NT2/D1 (cell line): ENCODE measurements around the gene TSC22D1.

Experiments used
- DNase-seq: peaks from one replicate; pipeline ENCODE4 v3.0.0-alpha.2; 2011; ENCODE audit warnings: low read depth, low spot score
- H3K27me3 ChIP-seq: 2 replicates; pipeline ENCODE4 v1.6.0; 2011; ENCODE audit warnings: mild to moderate bottlenecking; ENCODE audit not compliant: insufficient read length, insufficient read depth
- H3K36me3 ChIP-seq: 2 replicates; pipeline ENCODE4 v1.6.1; 2011; ENCODE audit warnings: mild to moderate bottlenecking, low read length, mixed read lengths; ENCODE audit not compliant: insufficient read depth, insufficient read length
- H3K4me1 ChIP-seq: 2 replicates; pipeline ENCODE4 v1.5.1; 2011; ENCODE audit not compliant: insufficient read depth, insufficient read length
- H3K4me3 ChIP-seq: 2 replicates; pipeline ENCODE4 v1.5.1; 2011; ENCODE audit warnings: low read depth; ENCODE audit not compliant: insufficient read length
- H3K9ac ChIP-seq: 2 replicates; pipeline ENCODE4 v1.6.0; 2011; ENCODE audit warnings: low read depth; ENCODE audit not compliant: insufficient read length
- H3K9me3 ChIP-seq: 2 replicates; pipeline ENCODE4 v1.5.1; 2011; ENCODE audit warnings: mild to moderate bottlenecking, low read length; ENCODE audit not compliant: insufficient read depth
- SUZ12 ChIP-seq: IDR thresholded peaks from 2 replicates; pipeline ENCODE4 v1.6.1; 2011; ENCODE audit not compliant: insufficient read length, insufficient read depth; ENCODE audit errors: extremely low read depth
- YY1 ChIP-seq: IDR thresholded peaks from 2 replicates; pipeline ENCODE4 v1.6.1; 2011; ENCODE audit not compliant: insufficient read length, insufficient read depth
- ZNF274 ChIP-seq: IDR thresholded peaks from 2 replicates; pipeline ENCODE4 v1.6.1; 2011; ENCODE audit warnings: mild to moderate bottlenecking, low read depth, low read length

Gene TSC22D1

DNA sequence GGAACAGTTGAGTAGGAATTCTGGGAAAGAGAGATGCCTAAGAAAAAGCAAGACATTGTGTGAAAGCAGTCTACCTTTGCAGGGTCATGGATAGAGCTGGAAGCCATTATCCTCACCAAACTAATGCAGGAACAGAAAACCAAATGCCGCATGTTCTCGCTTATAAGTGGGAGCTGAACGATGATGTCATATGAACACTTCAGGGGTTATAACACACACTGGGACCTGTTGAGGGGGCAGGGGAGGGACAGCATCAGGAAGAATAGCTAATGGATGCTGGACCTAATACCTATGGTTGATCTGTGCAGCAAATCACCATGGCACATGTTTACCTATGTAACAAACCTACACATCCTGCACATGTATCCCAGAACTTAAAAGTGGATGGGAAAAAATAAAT, 69.9 kb downstream of the TSC22D1 start:
- H3K4me3 ChIP-seq = no peak overlapping the region
- DNase-seq = no peak
- no peaks in the 10 kb centered on the region for H3K9me3 ChIP-seq
- H3K4me1 ChIP-seq = no peaks in the 10 kb centered on the region
- H3K9ac ChIP-seq = no peak overlapping the region
- no peaks in the 10 kb centered on the region for H3K27me3 ChIP-seq
- H3K36me3 ChIP-seq = no peaks in the 10 kb centered on the region
- TF ChIP-seq ZNF274 = no peak
- TF ChIP-seq YY1 = no peak
- no peak for TF ChIP-seq SUZ12

DNA sequence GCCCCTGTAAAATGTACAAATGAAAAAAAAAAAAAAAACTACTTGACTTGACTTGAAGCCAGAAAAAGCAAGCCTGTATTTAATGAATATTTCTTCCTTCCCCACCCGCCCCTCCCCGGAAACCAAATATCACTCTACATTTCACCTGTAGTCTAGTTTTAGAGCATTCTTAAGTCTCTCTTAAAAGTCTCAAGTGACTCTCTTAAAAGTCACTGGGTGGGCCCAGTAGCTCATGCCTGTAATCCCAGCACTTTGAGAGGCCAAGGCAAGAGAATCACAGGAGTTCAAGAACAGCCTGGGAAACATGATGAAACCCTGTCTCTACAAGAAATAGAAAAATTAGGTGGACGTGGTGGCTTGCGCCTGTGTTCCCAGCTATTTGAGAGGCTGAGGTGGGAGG, 72.0 kb downstream of the TSC22D1 start:
- Histone ChIP-seq H3K36me3 (no peaks in the 10 kb centered on the region), H3K27me3 (no peaks in the 10 kb centered on the region), H3K4me3 (no peak overlapping the region), H3K9ac (no peak overlapping the region), H3K9me3 (no peaks in the 10 kb centered on the region), H3K4me1 (no peaks in the 10 kb centered on the region)
- TF ChIP-seq ZNF274 = no peak
- DNase-seq = no peak

DNA sequence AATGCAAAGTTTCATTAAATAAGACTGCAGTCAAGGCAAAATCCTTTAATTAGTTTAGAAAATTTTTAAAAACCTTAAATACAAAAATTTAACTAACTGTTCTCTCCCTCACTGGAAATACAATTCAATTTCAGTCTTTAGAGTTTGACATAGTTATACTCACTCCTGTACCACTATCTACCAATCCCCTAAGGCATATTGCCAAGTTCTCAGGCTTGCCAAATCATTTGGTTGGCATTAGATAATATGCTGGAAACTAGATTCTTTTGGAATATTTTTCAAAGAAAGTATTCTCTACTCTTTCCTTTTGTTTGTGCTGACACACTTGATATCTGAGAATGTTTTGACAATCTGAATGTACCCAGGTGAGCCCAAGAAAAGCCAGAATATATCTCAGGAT, 77.2 kb downstream of the TSC22D1 start:
- H3K9me3 ChIP-seq = no peaks in the 10 kb centered on the region
- TF ChIP-seq YY1 (no peak), ZNF274 (no peak), SUZ12 (no peak)
- no peaks in the 10 kb centered on the region for H3K27me3 ChIP-seq
- no peak for DNase-seq
- H3K4me1 ChIP-seq = no peaks in the 10 kb centered on the region
- no peak overlapping the region for H3K9ac ChIP-seq
- no peak overlapping the region for H3K4me3 ChIP-seq
- H3K36me3 ChIP-seq = no peaks in the 10 kb centered on the region

DNA sequence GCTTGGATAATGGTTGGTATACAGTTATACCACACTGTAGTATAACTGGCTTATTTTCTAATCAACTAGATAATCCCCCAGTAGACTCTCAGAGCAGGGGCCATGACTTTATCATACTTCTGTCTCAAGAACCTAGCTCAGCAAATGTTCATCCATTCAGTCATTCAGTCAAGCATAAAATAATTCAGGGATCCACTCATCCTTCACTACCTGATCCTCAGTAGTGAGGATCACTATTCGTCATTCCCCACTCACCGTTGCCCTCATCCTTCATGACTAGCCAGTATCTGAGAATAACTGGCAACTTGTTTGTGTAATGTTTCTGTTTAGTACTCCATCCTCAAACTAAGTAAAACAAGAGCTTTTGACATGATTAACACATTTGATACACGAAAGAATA, 77.6 kb downstream of the TSC22D1 start:
- H3K4me1 ChIP-seq = peaks cover 2% of the 10 kb centered on the region
- H3K4me3 ChIP-seq = no peak overlapping the region
- H3K9me3 ChIP-seq = no peaks in the 10 kb centered on the region
- TF ChIP-seq SUZ12 (no peak), ZNF274 (no peak), YY1 (no peak)
- no peak for DNase-seq
- H3K9ac ChIP-seq = no peak overlapping the region
- no peaks in the 10 kb centered on the region for H3K36me3 ChIP-seq
- H3K27me3 ChIP-seq = no peaks in the 10 kb centered on the region

DNA sequence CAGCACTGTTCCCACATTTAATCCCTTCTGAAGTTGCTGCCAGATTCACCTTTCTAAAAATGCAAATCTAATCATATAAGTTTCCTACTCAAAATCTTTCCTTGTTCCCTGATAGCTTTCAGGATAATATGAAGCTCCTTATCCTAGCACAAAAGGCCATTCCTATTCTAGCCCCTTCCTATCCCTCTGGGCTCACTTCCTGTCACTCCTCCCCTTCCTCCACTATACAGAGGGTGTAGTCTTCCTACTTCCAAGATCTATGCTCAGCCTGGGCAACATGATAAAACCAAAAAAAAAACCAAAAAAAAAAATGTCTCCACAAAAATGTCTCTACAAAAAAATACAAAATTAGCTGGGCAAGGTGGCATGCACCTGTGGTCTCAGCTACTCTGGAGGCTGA, 78.3 kb downstream of the TSC22D1 start:
- peaks cover 2% of the 10 kb centered on the region for H3K4me1 ChIP-seq
- H3K4me3 ChIP-seq = no peak overlapping the region
- H3K9ac ChIP-seq = no peak overlapping the region
- H3K27me3 ChIP-seq = no peaks in the 10 kb centered on the region
- DNase-seq = no peak
- H3K9me3 ChIP-seq = no peaks in the 10 kb centered on the region
- TF ChIP-seq YY1 (no peak), SUZ12 (no peak), ZNF274 (no peak)
- H3K36me3 ChIP-seq = no peaks in the 10 kb centered on the region

DNA sequence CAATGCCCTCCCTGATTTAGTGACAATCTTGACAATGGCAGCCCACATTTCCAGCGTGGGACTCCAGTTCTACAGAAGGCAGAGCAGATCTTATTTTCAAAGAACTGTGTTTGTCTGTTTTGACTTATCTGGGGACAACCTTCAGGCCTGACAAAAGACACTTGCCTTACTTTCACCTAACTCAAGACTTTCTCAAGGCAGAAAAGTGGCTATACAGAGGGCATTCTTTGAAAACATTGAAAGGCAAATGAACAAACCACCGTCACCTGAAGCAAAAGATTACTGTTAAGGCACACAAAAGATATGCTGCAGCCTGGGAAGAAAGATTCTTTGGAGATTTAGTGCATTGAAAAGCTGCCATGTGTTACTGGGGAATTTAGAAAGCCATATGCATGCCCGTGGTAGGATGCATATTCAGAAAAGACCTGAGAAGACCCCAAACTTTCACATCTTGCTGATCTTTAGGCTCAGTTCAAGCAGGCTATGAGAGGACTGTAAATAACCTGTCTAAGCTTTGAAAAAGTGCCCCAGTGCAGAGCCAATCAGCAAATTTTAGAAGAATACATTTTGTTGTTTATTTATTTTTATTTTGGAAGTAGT, 82.8 kb downstream of the TSC22D1 start:
- H3K9ac ChIP-seq = no peak overlapping the region
- H3K9me3 ChIP-seq = no peaks in the 10 kb centered on the region
- peaks cover 2% of the 10 kb centered on the region for H3K4me1 ChIP-seq
- no peak for TF ChIP-seq SUZ12
- no peak overlapping the region for H3K4me3 ChIP-seq
- no peaks in the 10 kb centered on the region for H3K36me3 ChIP-seq
- no peak for DNase-seq
- no peaks in the 10 kb centered on the region for H3K27me3 ChIP-seq

DNA sequence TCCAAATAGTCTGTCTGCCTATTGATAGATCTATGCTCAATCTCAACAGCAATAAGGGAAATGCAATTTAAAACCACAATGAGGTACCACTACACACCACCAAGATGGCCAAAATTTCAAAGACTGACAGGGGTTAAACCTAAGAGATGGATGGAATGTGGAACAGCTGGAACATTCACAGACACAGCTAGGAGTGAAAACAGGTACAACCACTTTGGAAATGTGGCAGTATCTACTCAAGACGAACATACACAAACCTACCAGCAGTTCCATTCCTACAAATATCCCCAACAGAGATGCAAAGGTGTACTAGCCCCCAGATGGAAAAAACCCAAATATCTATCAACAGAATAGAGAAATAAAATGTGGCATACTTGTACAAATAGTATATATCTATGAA, 86.4 kb downstream of the TSC22D1 start:
- Histone ChIP-seq H3K4me1 (peaks cover 2% of the 10 kb centered on the region), H3K9ac (no peak overlapping the region), H3K9me3 (no peaks in the 10 kb centered on the region), H3K27me3 (no peaks in the 10 kb centered on the region), H3K36me3 (no peaks in the 10 kb centered on the region), H3K4me3 (no peak overlapping the region)
- TF ChIP-seq YY1 (no peak), ZNF274 (no peak), SUZ12 (no peak)
- no peak for DNase-seq

DNA sequence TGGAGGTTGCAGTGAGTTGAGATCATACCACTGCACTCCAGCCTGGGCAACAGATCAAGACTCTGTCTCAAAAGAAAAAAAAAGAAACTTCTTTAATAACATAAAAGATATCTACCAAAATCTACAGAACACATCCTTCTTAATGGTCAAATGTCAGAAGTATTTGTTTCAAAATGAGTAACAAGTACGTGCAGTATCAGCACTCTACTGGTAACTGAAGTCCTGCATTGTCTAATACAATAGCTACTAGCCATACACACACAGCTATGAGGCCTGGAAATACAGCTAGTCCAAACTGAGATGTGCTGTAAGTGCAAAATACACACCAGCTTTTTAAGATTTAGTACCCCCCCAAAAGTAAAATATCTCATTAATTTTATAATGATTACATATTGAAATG, 88.1 kb downstream of the TSC22D1 start:
- no peaks in the 10 kb centered on the region for H3K27me3 ChIP-seq
- no peak for DNase-seq
- H3K4me1 ChIP-seq = no peaks in the 10 kb centered on the region
- no peak for TF ChIP-seq YY1
- no peak for TF ChIP-seq ZNF274
- TF ChIP-seq SUZ12 = no peak
- no peaks in the 10 kb centered on the region for H3K36me3 ChIP-seq
- no peak overlapping the region for H3K4me3 ChIP-seq
- no peaks in the 10 kb centered on the region for H3K9me3 ChIP-seq
- H3K9ac ChIP-seq = no peak overlapping the region
